Measurements from ENCODE around the gene HERC6. TPM values are rescaled to one million over a fixed set of nuclear protein-coding genes. Genes with fewer than 3 reads are reported as not detected.
"Not testable (repeated sequence)": the region's sequence is repeated elsewhere in the genome, so short reads cannot be mapped to it uniquely, and the experiment has no call there.

The HERC6 gene
- total RNA-seq, 1 donor from 2014 or later, result 32.7 TPM

DNA sequence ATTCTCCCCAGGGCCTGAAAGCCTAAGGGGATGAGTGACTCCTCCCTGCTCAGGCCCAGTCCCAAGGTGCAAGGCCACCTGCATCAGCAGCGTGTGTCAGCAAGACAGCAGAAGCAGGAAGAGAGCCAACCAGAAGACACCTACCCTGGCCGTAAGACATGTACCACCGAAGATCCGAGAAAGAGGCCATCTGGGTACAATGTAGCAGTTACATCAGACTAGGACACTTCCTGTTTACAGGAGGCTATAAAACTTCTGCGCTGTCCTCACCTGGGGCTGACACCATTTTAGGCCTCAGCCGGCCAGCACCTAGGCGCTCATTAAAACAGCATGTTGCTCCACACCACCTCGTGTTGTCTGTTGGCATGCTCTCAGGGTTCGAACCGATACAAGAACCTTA, 19.1 kb upstream of the HERC6 start:
- Histone ChIP-seq H3K4me1 (no peaks in the 10 kb centered on the region), H3K27ac (no peak overlapping the region), H3K9me3 (no peaks in the 10 kb centered on the region), H3K4me3 (no peak overlapping the region), H3K27me3 (no peaks in the 10 kb centered on the region), H3K36me3 (no peaks in the 10 kb centered on the region)
- TF ChIP-seq, protein P1, sequence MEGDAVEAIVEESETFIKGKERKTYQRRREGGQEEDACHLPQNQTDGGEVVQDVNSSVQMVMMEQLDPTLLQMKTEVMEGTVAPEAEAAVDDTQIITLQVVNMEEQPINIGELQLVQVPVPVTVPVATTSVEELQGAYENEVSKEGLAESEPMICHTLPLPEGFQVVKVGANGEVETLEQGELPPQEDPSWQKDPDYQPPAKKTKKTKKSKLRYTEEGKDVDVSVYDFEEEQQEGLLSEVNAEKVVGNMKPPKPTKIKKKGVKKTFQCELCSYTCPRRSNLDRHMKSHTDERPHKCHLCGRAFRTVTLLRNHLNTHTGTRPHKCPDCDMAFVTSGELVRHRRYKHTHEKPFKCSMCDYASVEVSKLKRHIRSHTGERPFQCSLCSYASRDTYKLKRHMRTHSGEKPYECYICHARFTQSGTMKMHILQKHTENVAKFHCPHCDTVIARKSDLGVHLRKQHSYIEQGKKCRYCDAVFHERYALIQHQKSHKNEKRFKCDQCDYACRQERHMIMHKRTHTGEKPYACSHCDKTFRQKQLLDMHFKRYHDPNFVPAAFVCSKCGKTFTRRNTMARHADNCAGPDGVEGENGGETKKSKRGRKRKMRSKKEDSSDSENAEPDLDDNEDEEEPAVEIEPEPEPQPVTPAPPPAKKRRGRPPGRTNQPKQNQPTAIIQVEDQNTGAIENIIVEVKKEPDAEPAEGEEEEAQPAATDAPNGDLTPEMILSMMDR (IDR thresholded peaks at IDR 0.05), result no peak
- intact Hi-C loops (cut with DNase I), result no loop called here
- no peak for DNase-seq (ENCODE audit: low spot score in 2 of 2)

DNA sequence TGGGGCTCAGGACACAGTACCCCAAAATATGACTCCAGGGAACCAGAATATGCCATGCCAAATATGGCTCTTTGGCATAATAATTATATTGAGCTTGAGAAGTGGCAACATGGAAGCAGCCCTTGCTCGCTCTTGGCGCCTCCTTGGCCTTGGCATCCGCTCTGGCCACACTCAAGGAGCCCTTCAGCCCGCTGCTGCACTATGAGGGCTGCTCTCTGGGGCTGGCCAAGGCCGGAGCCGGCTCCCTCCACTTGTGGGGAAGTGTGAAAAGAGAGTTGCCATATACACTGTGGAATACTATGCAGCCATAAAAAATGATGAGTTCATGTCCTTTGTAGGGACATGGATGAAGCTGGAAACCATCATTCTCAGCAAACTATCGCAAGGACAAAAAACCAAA, 18.4 kb upstream of the HERC6 start:
- no peaks in the 10 kb centered on the region for H3K9me3 ChIP-seq
- no peak overlapping the region for H3K27ac ChIP-seq
- TF ChIP-seq, protein P1 (IDR thresholded peaks at IDR 0.05), result no peak
- no peaks in the 10 kb centered on the region for H3K4me1 ChIP-seq
- H3K36me3 ChIP-seq, result no peaks in the 10 kb centered on the region
- DNase-seq (ENCODE audit: low spot score in 2 of 2), result no peak
- intact Hi-C loops (cut with DNase I), result no loop called here
- H3K27me3 ChIP-seq, result no peaks in the 10 kb centered on the region
- H3K4me3 ChIP-seq, result no peak overlapping the region

GRCh38 chr4:88360791-88361190, 17.9 kb upstream of the HERC6 start:
- H3K9me3 ChIP-seq, result no peaks in the 10 kb centered on the region
- TF ChIP-seq, protein P1 (IDR thresholded peaks at IDR 0.05), result no peak
- no peaks in the 10 kb centered on the region for H3K36me3 ChIP-seq
- no peak overlapping the region for H3K4me3 ChIP-seq
- DNase-seq (ENCODE audit: low spot score in 2 of 2), result no peak
- no peaks in the 10 kb centered on the region for H3K27me3 ChIP-seq
- no peak overlapping the region for H3K27ac ChIP-seq
- intact Hi-C loops (cut with DNase I), result no loop called here
- no peaks in the 10 kb centered on the region for H3K4me1 ChIP-seq

GRCh38 chr4:88361217-88361773, 17.4 kb upstream of the HERC6 start:
- H3K4me3 ChIP-seq; H3K9me3 ChIP-seq; H3K27me3 ChIP-seq; intact Hi-C loops (cut with DNase I); H3K4me1 ChIP-seq; H3K36me3 ChIP-seq; H3K27ac ChIP-seq; DNase-seq (ENCODE audit: low spot score in 2 of 2): not testable (repeated sequence)

GRCh38 chr4:88366460-88366859, 12.2 kb upstream of the HERC6 start:
- intact Hi-C loops (cut with DNase I), result no loop called here
- Histone ChIP-seq H3K9me3 (no peaks in the 10 kb centered on the region), H3K36me3 (no peaks in the 10 kb centered on the region), H3K27ac (no peak overlapping the region), H3K4me1 (no peaks in the 10 kb centered on the region), H3K4me3 (no peak overlapping the region), H3K27me3 (no peaks in the 10 kb centered on the region)
- DNase-seq (ENCODE audit: low spot score in 2 of 2), result no peak
- TF ChIP-seq, protein P1 (IDR thresholded peaks at IDR 0.05), result no peak

DNA sequence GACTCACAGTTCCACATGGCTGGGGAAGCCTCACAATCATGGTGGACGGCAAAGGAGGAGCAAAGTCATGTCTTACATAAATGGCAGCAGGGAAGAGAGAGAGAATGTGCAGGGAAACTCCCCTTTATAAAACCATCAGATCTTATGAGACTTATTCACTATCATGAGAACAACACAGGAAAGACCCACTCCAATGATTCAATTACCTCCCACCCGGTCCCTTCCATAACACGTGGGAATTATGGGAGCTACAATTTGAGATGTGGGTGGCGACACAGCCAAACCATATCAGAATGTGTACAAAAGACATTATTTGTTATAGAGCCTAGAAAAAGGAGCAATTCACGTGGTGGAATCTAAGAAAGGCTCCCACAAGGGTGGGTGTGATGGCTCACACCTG, 10.8 kb upstream of the HERC6 start:
- H3K27ac ChIP-seq, result no peak overlapping the region
- H3K36me3 ChIP-seq, result no peaks in the 10 kb centered on the region
- no peaks in the 10 kb centered on the region for H3K4me1 ChIP-seq
- no peaks in the 10 kb centered on the region for H3K27me3 ChIP-seq
- TF ChIP-seq, protein P1 (IDR thresholded peaks at IDR 0.05), result no peak
- H3K4me3 ChIP-seq, result no peak overlapping the region
- no peaks in the 10 kb centered on the region for H3K9me3 ChIP-seq
- intact Hi-C loops (cut with DNase I), result no loop called here
- DNase-seq (ENCODE audit: low spot score in 2 of 2), result no peak
